Purkinje cell (primary cell): ENCODE results near the gene CHRM1. TPM values are rescaled to one million over a fixed set of nuclear protein-coding genes. Genes with fewer than 3 reads are reported as not detected.

Experiments used
- polyA plus RNA-seq: library from polyadenylated mRNA; unstranded; fragments of >200 nt; fragmentation: Nextera tagmentation; gene quantifications from 2 replicates; pipeline ENCODE4 v1.2.1, GENCODE V29; 2014

The CHRM1 gene, protein sequence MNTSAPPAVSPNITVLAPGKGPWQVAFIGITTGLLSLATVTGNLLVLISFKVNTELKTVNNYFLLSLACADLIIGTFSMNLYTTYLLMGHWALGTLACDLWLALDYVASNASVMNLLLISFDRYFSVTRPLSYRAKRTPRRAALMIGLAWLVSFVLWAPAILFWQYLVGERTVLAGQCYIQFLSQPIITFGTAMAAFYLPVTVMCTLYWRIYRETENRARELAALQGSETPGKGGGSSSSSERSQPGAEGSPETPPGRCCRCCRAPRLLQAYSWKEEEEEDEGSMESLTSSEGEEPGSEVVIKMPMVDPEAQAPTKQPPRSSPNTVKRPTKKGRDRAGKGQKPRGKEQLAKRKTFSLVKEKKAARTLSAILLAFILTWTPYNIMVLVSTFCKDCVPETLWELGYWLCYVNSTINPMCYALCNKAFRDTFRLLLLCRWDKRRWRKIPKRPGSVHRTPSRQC
- polyA plus RNA-seq = 5.9 TPM in 1 of 2 replicates, not detected in the other

DNA sequence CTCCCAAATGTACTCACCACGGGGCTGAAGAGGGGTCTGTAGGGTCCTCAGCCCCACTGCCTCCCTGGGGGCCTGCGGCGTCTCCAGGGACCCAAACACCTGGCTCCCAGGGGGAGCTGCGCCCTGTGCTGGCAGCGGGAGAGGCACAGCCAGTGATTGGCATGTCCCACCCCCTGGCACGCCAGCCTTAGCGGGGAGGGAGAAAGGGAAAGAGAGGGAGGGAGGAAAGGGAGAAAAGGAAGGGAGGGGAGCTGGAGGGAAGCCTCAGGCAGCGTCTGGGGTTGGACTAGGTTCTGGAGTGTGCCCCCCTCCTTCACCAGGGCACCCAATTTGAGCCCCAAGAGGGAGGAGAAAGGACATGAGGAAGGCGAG, at the start of gene CHRM1:
Gene CHRM1 (minus strand): TSS at position 163 of the 372 bp plus-strand sequence. CDS start 10,263 bp downstream, outside the sequence.

DNA sequence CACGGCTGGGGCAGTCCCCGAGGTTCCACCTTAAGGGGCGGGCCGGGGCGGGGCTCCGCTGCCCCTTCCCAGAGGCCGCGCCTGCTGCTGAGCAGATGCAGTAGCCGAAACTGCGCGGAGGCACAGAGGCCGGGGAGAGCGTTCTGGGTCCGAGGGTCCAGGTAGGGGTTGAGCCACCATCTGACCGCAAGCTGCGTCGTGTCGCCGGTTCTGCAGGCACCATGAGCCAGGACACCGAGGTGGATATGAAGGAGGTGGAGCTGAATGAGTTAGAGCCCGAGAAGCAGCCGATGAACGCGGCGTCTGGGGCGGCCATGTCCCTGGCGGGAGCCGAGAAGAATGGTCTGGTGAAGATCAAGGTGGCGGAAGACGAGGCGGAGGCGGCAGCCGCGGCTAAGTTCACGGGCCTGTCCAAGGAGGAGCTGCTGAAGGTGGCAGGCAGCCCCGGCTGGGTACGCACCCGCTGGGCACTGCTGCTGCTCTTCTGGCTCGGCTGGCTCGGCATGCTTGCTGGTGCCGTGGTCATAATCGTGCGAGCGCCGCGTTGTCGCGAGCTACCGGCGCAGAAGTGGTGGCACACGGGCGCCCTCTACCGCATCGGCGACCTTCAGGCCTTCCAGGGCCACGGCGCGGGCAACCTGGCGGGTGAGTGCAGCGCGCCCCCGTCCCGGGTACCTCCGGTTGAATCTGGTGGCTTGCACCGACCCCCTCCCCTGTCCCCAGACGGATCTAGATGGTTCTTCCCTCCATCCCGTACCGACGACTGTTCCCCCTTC, 40.2 kb downstream of the CHRM1 start, which contains the start of gene SLC3A2:
Gene SLC3A2 (plus strand): TSS at position 94 of the 776 bp plus-strand sequence. CDS start 128 bp downstream, at position 222.

Other genes with a start within 250 kb of the CHRM1 start
- 3.4 and 3.8 TPM in 2 replicates for gene UQCC3, start 249.7 kb downstream of the CHRM1 start, polyA plus RNA-seq
- 2.2 TPM in 1 of 2 replicates, not detected in the other for gene LBHD1, start 249.1 kb downstream of the CHRM1 start, polyA plus RNA-seq
- gene UBXN1, start 242.3 kb downstream of the CHRM1 start, polyA plus RNA-seq = 29.6 and 45.3 TPM in 2 replicates
- not detected in 2 replicates for gene LRRN4CL, start 231.8 kb downstream of the CHRM1 start, polyA plus RNA-seq
- gene BSCL2, start 213.9 kb downstream of the CHRM1 start, polyA plus RNA-seq = 511 and 550 TPM in 2 replicates
- 926 and 1,510 TPM in 2 replicates for gene GNG3, start 213.7 kb downstream of the CHRM1 start, polyA plus RNA-seq
- 6.1 and 11.6 TPM in 2 replicates for gene HNRNPUL2, start 193.9 kb downstream of the CHRM1 start, polyA plus RNA-seq
- 39.6 and 42.1 TPM in 2 replicates for gene TTC9C, start 192.9 kb downstream of the CHRM1 start, polyA plus RNA-seq
- gene ZBTB3, start 167.2 kb downstream of the CHRM1 start, polyA plus RNA-seq = 3.5 and 3.6 TPM in 2 replicates
- 167 and 208 TPM in 2 replicates for gene POLR2G, start 159.8 kb downstream of the CHRM1 start, polyA plus RNA-seq
- gene TAF6L, start 150.0 kb downstream of the CHRM1 start, polyA plus RNA-seq = 0.15 and 1.2 TPM in 2 replicates
- gene TMEM179B, start 134.0 kb downstream of the CHRM1 start, polyA plus RNA-seq = 19.7 and 23.2 TPM in 2 replicates
- gene TMEM223, start 129.4 kb downstream of the CHRM1 start, polyA plus RNA-seq = 12.5 and 20.4 TPM in 2 replicates
- gene NXF1, start 115.9 kb downstream of the CHRM1 start, polyA plus RNA-seq = 25.0 and 31.8 TPM in 2 replicates
- 5.0 and 5.3 TPM in 2 replicates for gene STX5, start 89.3 kb downstream of the CHRM1 start, polyA plus RNA-seq
- gene TEX54, start 88.5 kb downstream of the CHRM1 start, polyA plus RNA-seq = not detected in 2 replicates
- 11.6 and 16.4 TPM in 2 replicates for gene WDR74, start 81.8 kb downstream of the CHRM1 start, polyA plus RNA-seq
- 27.1 and 50.5 TPM in 2 replicates for gene SLC3A2, start 40.5 kb downstream of the CHRM1 start, polyA plus RNA-seq
- not detected in 2 replicates for gene SLC22A6, start 63.6 kb upstream of the CHRM1 start, polyA plus RNA-seq
- not detected in 2 replicates for gene SLC22A8, start 94.5 kb upstream of the CHRM1 start, polyA plus RNA-seq
- not detected in 2 replicates for gene SLC22A24, start 222.9 kb upstream of the CHRM1 start, polyA plus RNA-seq